A673 (cell line): ENCODE measurements around the gene VWA1.

ENCODE experiments used
- CTCF ChIP-seq: fragments of 300-800, 200-600 bp; sonication (generic); conservative IDR thresholded peaks from 2 replicates; pipeline ENCODE4 v1.5.1; 2017; ENCODE audit warnings: low read depth, mild to moderate bottlenecking, antibody characterized with exemption, low read length, moderate library complexity, mixed read lengths
- EZH2 ChIP-seq: fragments of 200-600 bp; sonication (generic); IDR thresholded peaks from 2 replicates; pipeline ENCODE4 v1.6.1; 2017; ENCODE audit warnings: borderline replicate concordance, low read depth, mild to moderate bottlenecking, mixed read lengths, antibody characterized with exemption, low read length; ENCODE audit not compliant: poor library complexity, severe bottlenecking

GRCh38 chr1:1425753-1426495, 9.6 kb upstream of the VWA1 start:
- TF ChIP-seq EZH2 (no peak), CTCF (no peak)
